ENCODE measurements around the gene LRTM2.

GRCh38 chr12:1882405-1882804 lies 62.0 kb downstream of the LRTM2 start:
- TF ChIP-seq TAF1 (IDR thresholded peaks at IDR 0.05; ENCODE audit: borderline replicate concordance, low read depth, low read length) (no peak), POLR2AphosphoS5 (IDR thresholded peaks at IDR 0.05; ENCODE audit: low read depth, low read length) (no peak), POLR2A (IDR thresholded peaks at IDR 0.05; ENCODE audit: low read depth, low read length) (no peak)
